ENCODE results near the gene MOCS2. TPM values are rescaled to one million over a fixed set of nuclear protein-coding genes. Genes with fewer than 3 reads are reported as not detected.

The MOCS2 gene
- polyA plus RNA-seq, 4 donors: 75.6 to 95.4 (median 90.1) TPM

GRCh38 chr5:53059281-53059680 lies 50.3 kb downstream of the MOCS2 start:
- no peak for DNase-seq (ENCODE audit: low read depth in 4 of 4, low spot score in 3 of 4)

GRCh38 chr5:53055365-53055764 lies 54.2 kb downstream of the MOCS2 start:
- DNase-seq (ENCODE audit: low read depth in 4 of 4, low spot score in 3 of 4): no peak

GRCh38 chr5:53053364-53053763 lies 56.2 kb downstream of the MOCS2 start:
- no peak for DNase-seq (ENCODE audit: low read depth in 4 of 4, low spot score in 3 of 4)

- DNase-seq (ENCODE audit: low read depth in 4 of 4, low spot score in 3 of 4): no peak
These were observed 57.1 kb downstream of the MOCS2 start for GRCh38 chr5:53052499-53052898.

- no peak for DNase-seq (ENCODE audit: low read depth in 4 of 4, low spot score in 3 of 4)
These were observed 61.3 kb downstream of the MOCS2 start for GRCh38 chr5:53048248-53048647.

Other genes with a start within 250 kb of the MOCS2 start
- 10 to 100 TPM; 24.6 to 32.3 (median 29.4) TPM for gene ITGA2, start 120.4 kb downstream of the MOCS2 start, polyA plus RNA-seq (ENCODE audit: insufficient read length in 4 of 4)

All from right renal pelvis (tissue), 4 donors.